Astrocyte of the cerebellum (primary cell): ENCODE results near the gene PXDC1.

ENCODE experiments used
- DNase-seq: peaks from one replicate; pipeline ENCODE4 v3.0.0-alpha.2; 2011; ENCODE audit warnings: low read depth
- H3K4me3 ChIP-seq: 2 replicates; pipeline ENCODE4 v1.5.1; 2011; ENCODE audit warnings: mild to moderate bottlenecking, low read depth, low read length, moderate library complexity
- in situ Hi-C: cut with HindIII; loops from 2 replicates; pipeline ENCODE4 v1.10.0; 2017; ENCODE audit warnings: low sequenced_read_pairs
- TF ChIP-seq, protein P1 (sequence below): IDR thresholded peaks from 2 replicates; pipeline ENCODE4 v1.5.1; 2012; ENCODE audit warnings: low read length, low read depth, moderate library complexity, mild to moderate bottlenecking; ENCODE audit errors: missing control alignments

Gene PXDC1

DNA sequence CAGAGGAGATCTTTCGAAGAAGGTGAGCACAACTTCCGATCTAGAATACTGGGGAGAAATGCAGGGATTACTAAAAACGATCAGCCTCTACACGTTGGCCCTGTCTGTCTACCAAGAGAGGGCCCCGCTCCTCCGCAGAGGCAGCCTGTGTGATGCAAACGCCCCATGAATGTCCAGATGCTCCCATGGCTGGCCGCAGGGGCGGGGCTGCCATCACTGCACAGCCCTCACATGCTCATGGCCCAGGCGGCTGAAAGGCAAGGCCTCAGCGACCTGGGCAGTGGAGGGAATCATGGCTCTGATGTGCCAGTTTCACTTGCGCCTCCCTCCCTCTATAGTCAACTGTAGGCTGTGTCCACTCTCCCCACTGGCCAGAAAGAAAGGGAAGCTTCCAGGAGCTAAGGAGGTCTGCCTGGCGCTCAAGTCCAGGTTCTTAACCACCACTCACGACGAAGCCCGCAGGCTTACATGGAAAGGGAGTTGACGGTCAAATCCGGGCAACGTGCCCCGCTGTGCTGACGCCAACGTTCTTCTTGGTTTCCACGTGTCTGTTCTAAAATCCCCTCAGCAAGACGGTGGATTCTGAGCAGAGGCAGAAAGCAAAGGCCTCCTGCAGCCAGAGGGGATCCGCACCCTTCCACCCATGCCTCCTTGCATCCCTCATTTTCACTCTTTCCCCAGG is 14.2 kb downstream of the PXDC1 start:
- in situ Hi-C loops, result no loop called here
- DNase-seq, result no peak
- no peak overlapping the region for H3K4me3 ChIP-seq
- TF ChIP-seq, protein P1, sequence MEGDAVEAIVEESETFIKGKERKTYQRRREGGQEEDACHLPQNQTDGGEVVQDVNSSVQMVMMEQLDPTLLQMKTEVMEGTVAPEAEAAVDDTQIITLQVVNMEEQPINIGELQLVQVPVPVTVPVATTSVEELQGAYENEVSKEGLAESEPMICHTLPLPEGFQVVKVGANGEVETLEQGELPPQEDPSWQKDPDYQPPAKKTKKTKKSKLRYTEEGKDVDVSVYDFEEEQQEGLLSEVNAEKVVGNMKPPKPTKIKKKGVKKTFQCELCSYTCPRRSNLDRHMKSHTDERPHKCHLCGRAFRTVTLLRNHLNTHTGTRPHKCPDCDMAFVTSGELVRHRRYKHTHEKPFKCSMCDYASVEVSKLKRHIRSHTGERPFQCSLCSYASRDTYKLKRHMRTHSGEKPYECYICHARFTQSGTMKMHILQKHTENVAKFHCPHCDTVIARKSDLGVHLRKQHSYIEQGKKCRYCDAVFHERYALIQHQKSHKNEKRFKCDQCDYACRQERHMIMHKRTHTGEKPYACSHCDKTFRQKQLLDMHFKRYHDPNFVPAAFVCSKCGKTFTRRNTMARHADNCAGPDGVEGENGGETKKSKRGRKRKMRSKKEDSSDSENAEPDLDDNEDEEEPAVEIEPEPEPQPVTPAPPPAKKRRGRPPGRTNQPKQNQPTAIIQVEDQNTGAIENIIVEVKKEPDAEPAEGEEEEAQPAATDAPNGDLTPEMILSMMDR, result no peak

DNA sequence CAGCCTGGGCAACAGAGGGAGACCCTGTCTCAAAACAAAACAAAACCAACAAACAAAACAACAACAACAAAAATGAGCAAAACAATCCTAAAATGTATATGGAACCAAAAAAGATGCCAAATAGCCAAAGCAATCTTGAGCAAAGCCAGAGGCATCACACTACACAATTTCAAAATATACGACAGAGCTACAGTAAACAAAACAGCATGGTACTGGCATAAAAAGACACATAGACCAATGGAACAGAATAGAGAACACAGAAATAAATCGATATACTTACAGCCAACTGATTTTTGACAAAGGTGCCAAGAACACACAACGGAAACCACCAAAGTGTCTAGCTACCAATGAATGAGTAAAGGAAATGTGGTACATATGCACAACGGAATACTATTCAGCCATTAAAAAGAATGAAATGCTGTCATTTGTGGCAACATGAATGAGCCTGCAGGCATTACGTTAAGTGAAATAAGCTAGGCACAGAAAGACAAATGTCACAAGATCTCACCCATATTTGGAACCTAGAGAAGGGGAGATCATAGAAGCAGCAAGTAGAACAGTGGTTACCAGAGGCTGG is 16.4 kb downstream of the PXDC1 start:
- DNase-seq, result no peak
- in situ Hi-C loops, result no loop called here
- TF ChIP-seq, protein P1, result no peak
- H3K4me3 ChIP-seq, result no peak overlapping the region

DNA sequence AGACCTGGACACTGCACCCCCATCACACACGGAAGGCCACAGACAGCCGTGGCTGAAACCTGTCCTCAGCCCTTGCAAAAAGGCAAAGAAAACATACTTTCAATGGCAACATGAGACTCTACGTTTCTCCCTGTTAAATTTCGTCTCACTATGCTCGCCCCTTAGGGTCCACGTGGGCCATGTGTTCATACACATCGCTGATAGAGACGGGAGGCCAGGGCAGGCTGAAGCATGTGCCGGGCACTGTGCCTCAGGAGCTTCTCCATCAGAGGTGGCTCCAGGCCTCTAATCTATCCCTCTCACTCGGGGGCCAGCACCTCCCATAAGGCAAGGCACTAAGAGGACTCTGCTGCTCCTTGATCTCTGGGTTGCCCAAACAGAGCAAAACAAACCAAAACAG is 17.5 kb downstream of the PXDC1 start:
- no peak for DNase-seq
- in situ Hi-C loops, result no loop called here
- TF ChIP-seq, protein P1, result no peak
- no peak overlapping the region for H3K4me3 ChIP-seq

DNA sequence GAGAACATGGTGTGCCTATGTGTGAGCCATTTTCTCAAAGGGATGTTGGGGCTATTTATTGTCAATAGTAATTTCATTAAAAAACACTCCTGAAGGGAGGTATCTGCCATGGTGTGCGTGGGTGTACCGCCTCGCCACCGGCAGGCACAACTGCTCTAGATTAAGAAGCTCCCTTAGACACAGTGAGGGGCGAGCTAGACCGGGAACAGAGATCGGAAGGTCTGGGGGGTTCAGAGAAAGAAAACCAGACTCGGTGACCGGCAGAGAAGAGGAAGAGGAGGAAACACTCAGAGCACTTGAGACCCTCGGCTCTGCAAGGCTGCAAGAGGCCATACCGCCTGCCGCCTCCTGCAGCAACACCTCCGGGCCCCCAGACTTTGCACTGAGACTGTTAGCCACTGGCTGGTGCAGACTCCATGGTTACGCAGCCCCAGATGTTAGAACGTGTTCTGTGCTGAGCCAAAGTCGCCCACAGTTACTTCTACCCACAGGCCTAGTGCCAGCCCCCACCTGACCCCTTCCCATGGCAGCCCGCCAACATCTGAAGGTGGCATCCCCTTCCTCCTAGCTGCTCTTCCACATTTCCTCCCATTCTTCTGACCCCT is 18.1 kb downstream of the PXDC1 start:
- no peak for DNase-seq
- TF ChIP-seq, protein P1, result no peak
- in situ Hi-C loops, result no loop called here
- no peak overlapping the region for H3K4me3 ChIP-seq

DNA sequence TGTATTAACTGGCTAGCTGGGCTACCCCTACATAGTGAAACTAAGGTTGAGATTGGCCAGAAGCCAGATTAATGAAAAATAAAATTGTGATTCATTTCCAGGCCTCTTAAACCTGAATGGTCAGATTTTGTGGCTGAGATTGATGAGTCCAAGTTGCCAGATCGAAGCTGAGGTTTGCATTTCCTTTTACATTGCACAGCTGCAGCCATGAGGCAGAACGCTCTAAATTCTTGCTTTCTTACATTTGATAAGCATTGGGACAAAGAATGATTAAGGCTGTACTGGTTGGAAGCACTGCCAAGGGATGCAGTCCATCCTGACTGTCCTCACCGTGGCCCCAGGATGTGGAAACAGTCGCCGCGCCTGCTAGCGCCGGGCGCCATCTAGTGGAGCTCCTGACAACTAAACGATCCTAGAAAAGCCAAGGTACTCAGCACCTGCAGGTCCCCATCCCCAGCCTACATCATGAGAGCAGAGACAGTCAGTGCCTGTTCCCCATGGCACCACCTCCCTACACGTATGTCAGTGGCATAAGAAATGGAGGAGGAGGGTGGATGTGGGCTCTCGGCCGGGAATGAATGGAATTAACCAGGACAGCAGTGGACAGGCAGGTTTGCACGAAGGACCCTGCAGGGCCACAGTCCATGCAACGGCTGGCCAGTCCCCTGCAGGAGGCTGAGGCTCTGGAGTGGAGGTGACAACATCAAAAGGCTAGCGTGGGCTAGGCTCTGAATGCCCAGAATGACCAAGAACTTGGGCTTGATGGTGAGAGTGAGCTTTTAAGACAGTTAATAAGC is 19.0 kb downstream of the PXDC1 start:
- in situ Hi-C loops, result no loop called here
- no peak overlapping the region for H3K4me3 ChIP-seq
- peak; percentile 83 for DNase-seq
- TF ChIP-seq, protein P1, result peak; percentile 93

DNA sequence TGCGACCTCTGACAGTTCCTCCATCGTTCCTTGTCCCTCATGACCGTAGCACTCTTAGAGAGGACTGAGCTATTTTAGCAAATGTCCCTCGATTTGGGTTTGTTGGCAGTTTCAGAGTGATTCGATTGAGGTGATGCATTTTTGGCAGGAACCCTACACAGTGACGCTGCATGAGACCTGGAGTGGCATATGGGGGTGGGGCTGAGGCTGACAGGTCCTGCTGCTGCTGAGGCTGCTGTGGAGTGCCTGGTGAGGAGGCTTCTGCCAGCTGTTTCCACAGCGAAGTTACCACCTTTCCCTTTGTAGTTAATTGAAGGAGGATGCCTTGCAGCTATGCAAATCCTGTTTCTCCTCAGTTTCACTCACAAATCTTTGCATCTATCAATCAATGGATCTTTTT is 19.8 kb downstream of the PXDC1 start:
- in situ Hi-C loops, result no loop called here
- TF ChIP-seq, protein P1, result no peak
- DNase-seq, result no peak
- H3K4me3 ChIP-seq, result no peak overlapping the region
